Esophagus squamous epithelium (tissue), 5 donors: ENCODE results near the gene JAM3. TPM values are rescaled to one million over a fixed set of nuclear protein-coding genes. Genes with fewer than 3 reads are reported as not detected.
A peak's percentile ranks its signal among the peaks of the same experiment; 100 is the strongest.

Source experiments
- DNase-seq: peaks from one replicate; lab custom pipeline; 2025; lab: John Stamatoyannopoulos, UW
- H3K27ac ChIP-seq, 4 donors: fragments of 200-600 bp; sonication (generic); one replicate each; pipeline ENCODE4 v1.5.1; 2016 to 2019; ENCODE audit warnings: mild to moderate bottlenecking in 1 of 4
- H3K27me3 ChIP-seq, 4 donors: fragments of 200-600 bp; sonication (generic); 1 replicate in 3 of 4; 2 replicates in 1 of 4; pipeline versions ENCODE4 v1.5.1 to v1.6.0; 2017 to 2021; ENCODE audit warnings: antibody characterized with exemption in 1 of 4
- H3K36me3 ChIP-seq, 3 donors: fragments of 200-600 bp; sonication (generic); one replicate each; pipeline ENCODE4 v1.5.1; 2016 to 2019
- H3K4me1 ChIP-seq, 3 donors: fragments of 200-600 bp; sonication (generic); one replicate each; pipeline ENCODE4 v1.5.1; 2017 to 2019
- H3K4me3 ChIP-seq, 4 donors: fragments of 200-600 bp; sonication (generic); 1 replicate in 3 of 4; 2 replicates in 1 of 4; pipeline ENCODE4 v1.5.1; 2016 to 2019; ENCODE audit warnings: mild to moderate bottlenecking in 2 of 4, moderate library complexity in 1 of 4
- H3K9me3 ChIP-seq, 3 donors: fragments of 200-600 bp; sonication (generic); one replicate each; pipeline ENCODE4 v1.5.1; 2016 to 2019
- POLR2A ChIP-seq, 4 donors: fragments of 450-650 bp; IDR thresholded peaks; one replicate each; pipeline ENCODE4 v1.6.1; 2017; ENCODE audit warnings: antibody characterized with exemption in 4 of 4, mild to moderate bottlenecking in 4 of 4, moderate library complexity in 3 of 4
- WGBS, 2 donors: methylation state at CpG; one replicate each; pipeline ENCODE4 v1.1.5; 2018; 5-methylcytosine and 5-hydroxymethylcytosine counted together
- intact Hi-C: fragments of 100-400 bp; cut with DNase I; formaldehyde crosslinking; loops from one replicate; pipeline ENCODE4 v1.15.0; 2022
- total RNA-seq, 4 donors: library from RNA; depleted of rRNA; stranded (reverse); fragments of >200 nt; gene quantifications; one replicate each; pipeline ENCODE4 v1.1.0, GENCODE V29; 2016
- TF ChIP-seq, protein P1 (sequence below), 6 experiments: fragments of 450-650 bp in 4 of 6; fragments of 200-600 bp in 2 of 6; sonication (generic) in 2 of 6; IDR thresholded peaks; one replicate each; pipeline ENCODE4 v1.5.1; 2016 to 2019; ENCODE audit warnings: antibody characterized with exemption in 6 of 6, mild to moderate bottlenecking in 4 of 6, moderate library complexity in 4 of 6
- donor health status: DM: yes; HTN: yes; CAD: no.

JAM3 gene
- total RNA-seq, 4 donors from 2014 or later = 1.6 to 21.4 (median 7.9) TPM

DNA sequence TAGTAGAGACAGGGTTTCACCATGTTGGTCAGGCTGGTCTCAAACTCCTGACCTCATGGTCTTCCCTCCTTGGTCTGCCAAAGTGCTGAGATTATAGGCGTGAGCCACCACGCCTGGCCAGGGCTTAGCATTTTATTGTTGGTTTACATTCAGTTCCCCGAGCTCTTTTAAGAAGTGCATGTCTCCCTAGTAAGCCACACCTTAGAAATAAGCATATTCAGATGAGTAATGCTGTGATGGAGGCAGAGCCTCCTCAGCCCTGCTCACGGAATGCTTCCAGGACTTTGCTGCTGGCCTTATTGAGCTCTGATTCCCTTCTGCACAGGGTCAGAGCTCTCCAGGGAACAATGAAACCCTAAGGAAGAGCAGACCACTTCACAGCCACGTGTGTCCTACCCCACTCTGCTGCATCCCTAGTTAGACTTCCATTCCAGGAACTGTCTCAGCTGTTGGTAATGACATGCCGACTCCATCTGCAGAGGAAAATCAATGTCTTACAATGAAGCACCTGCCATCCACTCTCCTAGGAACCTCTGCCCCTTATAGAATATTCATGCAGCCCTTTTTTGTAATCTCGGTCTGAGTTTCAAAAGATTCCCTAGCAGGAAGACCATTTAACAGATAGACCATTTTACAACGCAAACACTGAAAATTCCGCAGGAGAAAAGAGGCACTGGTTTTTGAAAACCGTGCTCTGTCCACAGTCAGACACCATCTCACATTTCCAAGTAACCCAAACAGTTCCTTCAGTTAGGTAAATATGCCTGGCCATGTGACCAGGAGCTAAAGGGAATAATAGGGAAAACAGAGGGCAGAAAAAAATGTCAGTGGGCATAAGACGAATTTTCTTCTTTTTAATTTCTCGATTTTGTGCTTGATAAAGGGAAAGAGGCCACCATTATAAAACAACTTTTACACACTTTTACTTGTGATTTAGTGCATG, 1.7 kb upstream of the JAM3 start:
- TF ChIP-seq, protein P1, sequence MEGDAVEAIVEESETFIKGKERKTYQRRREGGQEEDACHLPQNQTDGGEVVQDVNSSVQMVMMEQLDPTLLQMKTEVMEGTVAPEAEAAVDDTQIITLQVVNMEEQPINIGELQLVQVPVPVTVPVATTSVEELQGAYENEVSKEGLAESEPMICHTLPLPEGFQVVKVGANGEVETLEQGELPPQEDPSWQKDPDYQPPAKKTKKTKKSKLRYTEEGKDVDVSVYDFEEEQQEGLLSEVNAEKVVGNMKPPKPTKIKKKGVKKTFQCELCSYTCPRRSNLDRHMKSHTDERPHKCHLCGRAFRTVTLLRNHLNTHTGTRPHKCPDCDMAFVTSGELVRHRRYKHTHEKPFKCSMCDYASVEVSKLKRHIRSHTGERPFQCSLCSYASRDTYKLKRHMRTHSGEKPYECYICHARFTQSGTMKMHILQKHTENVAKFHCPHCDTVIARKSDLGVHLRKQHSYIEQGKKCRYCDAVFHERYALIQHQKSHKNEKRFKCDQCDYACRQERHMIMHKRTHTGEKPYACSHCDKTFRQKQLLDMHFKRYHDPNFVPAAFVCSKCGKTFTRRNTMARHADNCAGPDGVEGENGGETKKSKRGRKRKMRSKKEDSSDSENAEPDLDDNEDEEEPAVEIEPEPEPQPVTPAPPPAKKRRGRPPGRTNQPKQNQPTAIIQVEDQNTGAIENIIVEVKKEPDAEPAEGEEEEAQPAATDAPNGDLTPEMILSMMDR (IDR thresholded peaks at IDR 0.05) = no peak
- TF ChIP-seq POLR2A (IDR thresholded peaks at IDR 0.05) = no peak
- H3K9me3 ChIP-seq = no peaks in the 10 kb centered on the region
- H3K27me3 ChIP-seq = peaks cover 0 to 47% (median 0%) of the 10 kb centered on the region in 4 donors
- no peak overlapping the region for H3K27ac ChIP-seq
- H3K36me3 ChIP-seq = no peaks in the 10 kb centered on the region
- no peak overlapping the region for H3K4me3 ChIP-seq
- no peak for DNase-seq
- H3K4me1 ChIP-seq = peaks cover 0 to 29% (median 0%) of the 10 kb centered on the region in 3 donors
- 37 to 39% methylated on average over 12 of the region's 12 CpGs for WGBS, 2 donors
- intact Hi-C loops = no loop called here

DNA sequence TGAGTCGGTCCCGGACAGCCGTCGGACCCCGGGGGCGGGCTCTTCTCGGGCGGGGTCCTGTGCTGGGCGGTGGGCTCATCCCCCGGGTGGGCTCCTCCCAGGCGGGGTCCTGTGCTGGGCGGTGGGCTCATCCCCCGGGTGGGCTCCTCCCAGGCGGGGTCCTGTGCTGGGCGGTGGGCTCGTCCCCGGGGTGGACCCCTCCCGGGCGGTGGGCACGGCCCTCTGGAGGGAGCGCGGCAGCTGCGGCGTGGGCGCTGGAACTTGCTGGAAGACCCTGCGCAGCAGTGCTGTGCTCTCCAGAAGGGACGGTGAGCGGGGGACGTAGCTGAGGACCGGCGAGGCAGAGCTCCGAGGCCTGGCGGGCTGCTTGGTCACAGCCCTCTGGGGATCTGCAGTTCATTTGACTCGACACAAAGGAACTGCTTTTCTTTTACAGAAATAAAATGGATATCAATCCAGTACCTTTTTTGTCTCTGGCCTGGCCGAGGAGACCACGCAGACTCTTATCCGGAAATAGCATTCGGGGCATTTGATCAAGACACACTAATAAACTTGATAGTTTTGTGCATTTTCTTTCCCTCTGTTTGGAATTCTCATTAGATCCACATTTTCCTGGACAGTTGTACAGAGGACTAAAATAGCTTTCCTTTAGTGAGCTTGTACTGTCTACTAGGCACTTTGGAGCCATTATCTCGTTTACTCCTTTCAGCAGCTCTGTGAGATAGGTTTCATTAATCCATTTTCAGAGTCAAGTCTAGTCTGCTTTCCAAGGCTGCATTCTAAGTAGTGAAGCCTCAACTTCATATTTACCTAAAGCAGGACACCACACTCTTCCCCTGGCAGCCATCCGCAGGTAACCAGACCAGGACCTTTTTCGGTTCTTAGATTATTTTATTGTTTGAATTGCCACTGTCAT, 812 bp downstream of the JAM3 start:
- intact Hi-C loops = no loop called here
- peak overlapping the region; percentile 47 to 75 (median 59) for H3K4me3 ChIP-seq
- TF ChIP-seq, protein P1 (IDR thresholded peaks at IDR 0.05) = no peak
- TF ChIP-seq POLR2A (IDR thresholded peaks at IDR 0.05) = no peak
- no peaks in the 10 kb centered on the region for H3K9me3 ChIP-seq
- peak overlapping the region; percentile 79 to 90 (median 84) for H3K27ac ChIP-seq
- peaks cover 0 to 48% (median 0%) of the 10 kb centered on the region in 3 donors for H3K4me1 ChIP-seq
- DNase-seq = no peak
- WGBS, 2 donors = 30 to 47% methylated on average over 7 to 10 of the region's 41 CpGs
- H3K36me3 ChIP-seq = no peaks in the 10 kb centered on the region
- H3K27me3 ChIP-seq = peaks cover 0 to 47% (median 0%) of the 10 kb centered on the region in 4 donors

DNA sequence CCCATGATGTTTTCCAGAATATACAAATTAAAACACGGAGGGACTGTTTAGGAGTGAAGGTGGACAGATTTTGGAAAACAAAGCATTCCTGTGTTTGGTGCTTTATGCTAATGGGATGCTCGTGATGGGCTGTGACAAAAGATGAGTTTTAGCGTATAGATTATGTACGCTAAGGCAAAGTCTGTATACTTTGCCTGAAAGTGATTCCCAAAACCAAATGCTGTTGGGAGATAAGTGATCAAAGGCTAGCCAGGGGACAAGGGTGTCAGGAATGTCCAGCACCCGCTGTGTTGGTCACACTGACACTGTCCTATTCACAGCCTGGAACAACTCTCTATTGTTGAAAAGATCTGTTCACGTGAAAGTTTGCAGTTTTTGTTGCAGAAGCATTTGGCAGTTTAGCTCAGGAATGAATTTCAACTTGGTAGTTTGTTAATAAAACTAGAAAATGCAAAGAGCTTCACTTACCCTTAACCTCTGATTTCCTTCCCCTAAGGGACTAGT, 1.5 kb downstream of the JAM3 start:
- peak overlapping the region in 2 of 4 donors; percentile 80 to 90 for H3K27ac ChIP-seq
- no peak for DNase-seq
- H3K4me1 ChIP-seq = peaks cover 0 to 49% (median 0%) of the 10 kb centered on the region in 3 donors
- peaks cover 0 to 47% (median 0%) of the 10 kb centered on the region in 4 donors for H3K27me3 ChIP-seq
- intact Hi-C loops = no loop called here
- H3K36me3 ChIP-seq = no peaks in the 10 kb centered on the region
- H3K9me3 ChIP-seq = no peaks in the 10 kb centered on the region
- peak overlapping the region in 1 of 4 donors; percentile 49 for H3K4me3 ChIP-seq
- WGBS, 2 donors = 62 to 65% methylated on average over 6 of the region's 6 CpGs
- TF ChIP-seq, protein P1 (IDR thresholded peaks at IDR 0.05) = no peak
- no peak for TF ChIP-seq POLR2A (IDR thresholded peaks at IDR 0.05)

DNA sequence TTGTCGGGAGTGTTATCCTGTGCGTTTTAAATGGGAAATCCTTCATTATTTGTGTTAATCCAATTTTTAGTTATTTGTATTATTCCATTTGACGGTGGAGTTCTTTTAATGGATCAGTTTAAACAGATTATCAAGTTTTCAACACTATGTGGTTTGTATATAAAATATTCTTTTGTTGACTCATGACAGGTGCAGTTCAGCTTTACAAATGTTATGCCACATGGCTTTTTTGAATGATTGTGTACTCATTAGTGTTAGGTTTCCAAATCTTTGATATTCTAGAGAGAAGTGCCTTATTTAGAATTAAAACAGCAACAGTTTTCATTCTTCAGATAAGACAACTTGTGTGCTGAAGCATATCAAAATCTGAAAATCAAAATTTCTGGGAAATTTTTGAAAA, 2.4 kb downstream of the JAM3 start:
- H3K36me3 ChIP-seq = no peaks in the 10 kb centered on the region
- H3K9me3 ChIP-seq = no peaks in the 10 kb centered on the region
- WGBS, 2 donors = 44 to 51% methylated on average over 3 of the region's 3 CpGs
- H3K27me3 ChIP-seq = peaks cover 0 to 46% (median 0%) of the 10 kb centered on the region in 4 donors
- DNase-seq = no peak
- H3K27ac ChIP-seq = no peak overlapping the region
- intact Hi-C loops = no loop called here
- peaks cover 0 to 49% (median 0%) of the 10 kb centered on the region in 3 donors for H3K4me1 ChIP-seq
- TF ChIP-seq, protein P1 (IDR thresholded peaks at IDR 0.05) = no peak
- TF ChIP-seq POLR2A (IDR thresholded peaks at IDR 0.05) = no peak
- no peak overlapping the region for H3K4me3 ChIP-seq
